ENCODE measurements around the gene MYT1. TPM values are rescaled to one million over a fixed set of nuclear protein-coding genes. Genes with fewer than 3 reads are reported as not detected.

The MYT1 gene
- total and polyA plus RNA-seq, 2 of the 13 experiments (the other 11 are each of a cell fraction or from before 2014, with no cell fraction given) = 0.58 to 2.5 TPM

GRCh38 chr20:64188682-64189529 is 24.7 kb downstream of the MYT1 start (continued):
- peak; percentile 71; the same call in 1 of the 2 replicates for TF ChIP-seq ZNF710 (CRISPR knock-in tag; IDR thresholded peaks at IDR 0.05; ENCODE audit: borderline replicate concordance)
- peak; percentile 68; the same call in 1 of the 2 replicates for TF ChIP-seq ZBTB34 (CRISPR knock-in tag; IDR thresholded peaks at IDR 0.05)
- no peak for TF ChIP-seq ZNF329 (CRISPR knock-in tag; IDR thresholded peaks at IDR 0.05; ENCODE audit: low read depth)
- peak; percentile 85; the same call in 1 of the 2 replicates for TF ChIP-seq PATZ1 (CRISPR knock-in tag; IDR thresholded peaks at IDR 0.05)
- TF ChIP-seq EZH2 (conservative IDR thresholded peaks at IDR 0.05; ENCODE audit: low read depth, low read length) = no peak
- TF ChIP-seq FUBP1 (CRISPR knock-in tag; IDR thresholded peaks at IDR 0.05; ENCODE audit: borderline replicate concordance) = no peak
- peak; percentile 55; the same call in 1 of the 2 replicates for TF ChIP-seq JUND (CRISPR knock-in tag; IDR thresholded peaks at IDR 0.05)
- TF ChIP-seq CAMTA2 (CRISPR knock-in tag; IDR thresholded peaks at IDR 0.05; ENCODE audit: borderline replicate concordance) = no peak
- TF ChIP-seq ZNF503 (CRISPR knock-in tag; IDR thresholded peaks at IDR 0.05) = peak; percentile 60; the same call in 1 of the 2 replicates
- peak; percentile 83 for TF ChIP-seq FOXA3 (CRISPR knock-in tag; IDR thresholded peaks at IDR 0.05)
- no peak for TF ChIP-seq ZKSCAN5 (CRISPR knock-in tag; IDR thresholded peaks at IDR 0.05)
- TF ChIP-seq HMG20A (CRISPR knock-in tag; IDR thresholded peaks at IDR 0.05; ENCODE audit: borderline replicate concordance) = peak; percentile 70
- no peak for TF ChIP-seq ZNF121 (CRISPR knock-in tag; IDR thresholded peaks at IDR 0.05)
- no peak for TF ChIP-seq SRSF9 (IDR thresholded peaks at IDR 0.05; ENCODE audit: borderline replicate concordance, insufficient read depth, low read depth, low read length, poor library complexity, severe bottlenecking)
- no peak for TF ChIP-seq CBX2 (IDR thresholded peaks at IDR 0.05; ENCODE audit: low read depth, low read length)
- no peak for TF ChIP-seq CBX2 (CRISPR knock-in tag; IDR thresholded peaks at IDR 0.05; ENCODE audit: low read depth)
- no peak; the same call in 1 of the 2 replicates for TF ChIP-seq ZNF652 (CRISPR knock-in tag; IDR thresholded peaks at IDR 0.05; ENCODE audit: borderline replicate concordance, low read depth)
- TF ChIP-seq ZNF432 (CRISPR knock-in tag; IDR thresholded peaks at IDR 0.05; ENCODE audit: borderline replicate concordance) = no peak
- peak; percentile 85 for TF ChIP-seq CEBPB (IDR thresholded peaks at IDR 0.05; ENCODE audit: borderline replicate concordance, low read depth, low read length)

All from HepG2 (cell line).